PC-9 (cell line): ENCODE measurements around the gene NUB1. TPM values are rescaled to one million over a fixed set of nuclear protein-coding genes. Genes with fewer than 3 reads are reported as not detected.

Experiments used
- BruUV-seq: library from RNA; stranded (reverse); fragments of 400-500 nt; replicated peaks from 2 replicates; lab custom pipeline; 2021; lab: Mats Ljungman, UMichigan
- CTCF ChIA-PET: fragments of 300-600 bp; sonication (Branson Sonifier 250); formaldehyde crosslinking; loops from one replicate; lab custom pipeline; 2022; ENCODE audit warnings: antibody characterized with exemption; lab: Charles Lee
- POLR2A ChIA-PET: fragments of 300-600 bp; sonication (Branson Sonifier 250); formaldehyde crosslinking; loops from one replicate; lab custom pipeline; 2022; ENCODE audit warnings: antibody characterized with exemption; ENCODE audit not compliant: unreplicated experiment; lab: Charles Lee
- DNase-seq, 2 experiments: peaks; one replicate each; pipeline versions ENCODE4 v3.0.0 to v3.0.0-alpha.2; 2015 to 2022; ENCODE audit warnings: mixed read lengths in 1 of 2
- H2AFZ ChIP-seq: fragments of 200-600 bp; sonication (generic); 2 replicates; pipeline ENCODE4 v1.8.1; 2017; ENCODE audit warnings: antibody characterized with exemption
- H3F3A ChIP-seq: fragments of 200-600 bp; sonication (generic); 2 replicates; pipeline ENCODE4 v1.8.1; 2017; ENCODE audit warnings: antibody characterized with exemption, mild to moderate bottlenecking, low read depth; ENCODE audit not compliant: insufficient read depth
- H3K27ac ChIP-seq: fragments of 200-600 bp; sonication (generic); 2 replicates; pipeline ENCODE4 v1.6.1; 2016; ENCODE audit warnings: mixed run types
- H3K27me3 ChIP-seq: fragments of 200-600 bp; sonication (generic); 2 replicates; pipeline ENCODE4 v1.6.1; 2016; ENCODE audit warnings: low read depth, mixed run types; ENCODE audit not compliant: insufficient read depth
- H3K36me3 ChIP-seq: fragments of 200-600 bp; sonication (generic); 2 replicates; pipeline ENCODE4 v1.6.1; 2016; ENCODE audit warnings: low read depth, mixed run types
- H3K4me1 ChIP-seq: fragments of 200-600 bp; sonication (generic); replicated peaks from 2 replicates; pipeline ENCODE4 v1.6.1; 2016; ENCODE audit warnings: mixed run types; ENCODE audit not compliant: insufficient read depth
- H3K4me2 ChIP-seq: fragments of 200-600 bp; sonication (generic); 2 replicates; pipeline ENCODE4 v1.6.1; 2017; ENCODE audit warnings: mixed run types
- H3K4me3 ChIP-seq: fragments of 200-600 bp; sonication (generic); 2 replicates; pipeline ENCODE4 v1.6.1; 2016; ENCODE audit warnings: mixed run types
- H3K79me2 ChIP-seq: fragments of 200-600 bp; sonication (generic); 2 replicates; pipeline ENCODE4 v1.6.1; 2017; ENCODE audit warnings: low read depth, mixed run types
- H3K9me2 ChIP-seq: fragments of 200-600 bp; sonication (generic); 2 replicates; pipeline ENCODE4 v1.8.1; 2017; ENCODE audit warnings: mild to moderate bottlenecking; ENCODE audit not compliant: insufficient read depth
- H3K9me3 ChIP-seq: fragments of 200-600 bp; sonication (generic); 2 replicates; pipeline ENCODE4 v1.8.1; 2016; ENCODE audit warnings: low read depth; ENCODE audit not compliant: insufficient read depth
- H4K20me1 ChIP-seq: fragments of 200-600 bp; sonication (generic); 2 replicates; pipeline ENCODE4 v1.8.1; 2017; ENCODE audit not compliant: insufficient read depth
- EZH2 ChIP-seq: fragments of 200-600 bp; sonication (generic); IDR thresholded peaks from 2 replicates; pipeline ENCODE4 v1.8.0; 2017; ENCODE audit warnings: antibody characterized with exemption, low read depth
- intact Hi-C: fragments of 100-400 bp; cut with micrococcal nuclease; formaldehyde crosslinking; loops from one replicate; pipeline ENCODE4 v1.10.0; 2022; ENCODE audit not compliant: unreplicated experiment
- total RNA-seq: library from RNA; stranded (reverse); gene quantifications from 2 replicates; pipeline ENCODE4 v1.2.3, GENCODE V29; 2021
- TF ChIP-seq, protein P1 (sequence below): fragments of 200-600 bp; sonication (generic); conservative IDR thresholded peaks from 2 replicates; pipeline ENCODE4 v1.6.1; 2017; ENCODE audit warnings: mixed run types, antibody characterized with exemption, mild to moderate bottlenecking, moderate library complexity

Gene NUB1
- total RNA-seq, 1 experiment from 2014 or later = 80.6 TPM

DNA sequence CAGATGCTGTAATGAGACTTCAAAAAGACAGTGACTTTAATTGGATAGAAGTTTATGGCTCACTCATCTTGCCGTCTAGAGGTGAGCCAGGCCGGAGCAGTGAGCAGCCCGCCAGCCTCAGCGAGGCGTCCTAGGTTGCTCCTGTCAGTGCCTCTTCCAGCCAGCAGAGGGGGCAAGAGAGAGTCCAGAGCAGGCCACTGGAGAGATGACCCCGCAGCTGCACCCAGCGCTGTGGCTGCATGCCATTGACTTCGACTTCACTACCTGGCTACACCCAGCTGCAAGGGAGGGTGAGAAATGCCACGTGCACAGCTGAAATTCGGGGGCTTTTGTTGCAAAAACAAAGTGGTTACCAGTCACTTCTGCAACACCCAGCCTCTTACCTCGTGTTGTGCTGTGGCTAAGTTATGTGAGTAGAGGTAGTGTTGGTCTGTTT is 26.5 kb downstream of the NUB1 start:
- Histone ChIP-seq H3K9me2 (no peaks in the 10 kb centered on the region), H3K27ac (no peak overlapping the region), H3K79me2 (no peaks in the 10 kb centered on the region), H2AFZ (no peak overlapping the region), H3K4me2 (no peak overlapping the region), H3K4me1 (peaks cover 4% of the 10 kb centered on the region), H3F3A (no peaks in the 10 kb centered on the region), H4K20me1 (no peaks in the 10 kb centered on the region), H3K4me3 (no peak overlapping the region), H3K9me3 (no peaks in the 10 kb centered on the region), H3K27me3 (no peaks in the 10 kb centered on the region), H3K36me3 (peaks cover 10% of the 10 kb centered on the region; the same call in 1 of the 2 replicates)
- BruUV-seq = no TSS peak
- DNase-seq = peak; percentile 57 to 87
- ChIA-PET CTCF (interaction anchor here (1.5 kb wide), 1 partner anchor 80 kb away, joined by 16 read pairs; no protein-coding TSS in a partner anchor), POLR2A (no interaction called here)
- intact Hi-C loops = loop anchor here (1.0 to 5.0 kb wide), 6 partner anchors 41 to 778 kb away; no protein-coding TSS in a partner anchor
- no peak for TF ChIP-seq EZH2
- TF ChIP-seq, protein P1, sequence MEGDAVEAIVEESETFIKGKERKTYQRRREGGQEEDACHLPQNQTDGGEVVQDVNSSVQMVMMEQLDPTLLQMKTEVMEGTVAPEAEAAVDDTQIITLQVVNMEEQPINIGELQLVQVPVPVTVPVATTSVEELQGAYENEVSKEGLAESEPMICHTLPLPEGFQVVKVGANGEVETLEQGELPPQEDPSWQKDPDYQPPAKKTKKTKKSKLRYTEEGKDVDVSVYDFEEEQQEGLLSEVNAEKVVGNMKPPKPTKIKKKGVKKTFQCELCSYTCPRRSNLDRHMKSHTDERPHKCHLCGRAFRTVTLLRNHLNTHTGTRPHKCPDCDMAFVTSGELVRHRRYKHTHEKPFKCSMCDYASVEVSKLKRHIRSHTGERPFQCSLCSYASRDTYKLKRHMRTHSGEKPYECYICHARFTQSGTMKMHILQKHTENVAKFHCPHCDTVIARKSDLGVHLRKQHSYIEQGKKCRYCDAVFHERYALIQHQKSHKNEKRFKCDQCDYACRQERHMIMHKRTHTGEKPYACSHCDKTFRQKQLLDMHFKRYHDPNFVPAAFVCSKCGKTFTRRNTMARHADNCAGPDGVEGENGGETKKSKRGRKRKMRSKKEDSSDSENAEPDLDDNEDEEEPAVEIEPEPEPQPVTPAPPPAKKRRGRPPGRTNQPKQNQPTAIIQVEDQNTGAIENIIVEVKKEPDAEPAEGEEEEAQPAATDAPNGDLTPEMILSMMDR = peak; percentile 93

DNA sequence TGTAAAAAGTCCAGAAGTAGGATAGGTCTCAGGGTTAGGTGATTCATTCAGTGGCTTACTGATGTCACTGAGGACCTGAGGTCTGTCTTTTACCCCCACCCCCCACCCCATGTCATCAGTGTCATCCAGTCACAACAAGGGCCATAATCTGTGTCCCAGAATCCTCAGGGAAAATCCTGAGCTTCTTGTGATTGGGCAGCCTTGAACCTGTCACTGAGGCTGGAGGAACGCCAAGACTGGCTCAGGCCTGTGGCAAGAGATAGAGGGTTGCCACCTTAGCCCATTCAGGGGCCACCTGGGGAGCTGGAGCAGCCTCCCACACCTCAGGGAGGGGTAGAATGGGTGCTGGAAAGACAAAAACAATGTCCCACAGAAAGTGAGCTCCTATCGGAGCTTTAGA is 29.7 kb downstream of the NUB1 start:
- Histone ChIP-seq H3K4me2 (no peak overlapping the region), H3K27me3 (no peaks in the 10 kb centered on the region), H3F3A (no peaks in the 10 kb centered on the region), H3K4me3 (no peak overlapping the region), H3K4me1 (peaks cover 4% of the 10 kb centered on the region), H3K9me3 (no peaks in the 10 kb centered on the region), H3K36me3 (peaks cover 10% of the 10 kb centered on the region), H3K9me2 (no peaks in the 10 kb centered on the region), H3K79me2 (no peaks in the 10 kb centered on the region), H3K27ac (no peak overlapping the region), H4K20me1 (no peaks in the 10 kb centered on the region), H2AFZ (no peak overlapping the region)
- TF ChIP-seq, protein P1 = no peak
- TF ChIP-seq EZH2 = no peak
- POLR2A ChIA-PET = interaction anchor here (0.6 kb wide), 1 partner anchor 145 kb away, joined by 4 read pairs; no protein-coding TSS in a partner anchor
- CTCF ChIA-PET = no interaction called here
- no peak for DNase-seq
- no TSS peak for BruUV-seq
- intact Hi-C loops = no loop called here

DNA sequence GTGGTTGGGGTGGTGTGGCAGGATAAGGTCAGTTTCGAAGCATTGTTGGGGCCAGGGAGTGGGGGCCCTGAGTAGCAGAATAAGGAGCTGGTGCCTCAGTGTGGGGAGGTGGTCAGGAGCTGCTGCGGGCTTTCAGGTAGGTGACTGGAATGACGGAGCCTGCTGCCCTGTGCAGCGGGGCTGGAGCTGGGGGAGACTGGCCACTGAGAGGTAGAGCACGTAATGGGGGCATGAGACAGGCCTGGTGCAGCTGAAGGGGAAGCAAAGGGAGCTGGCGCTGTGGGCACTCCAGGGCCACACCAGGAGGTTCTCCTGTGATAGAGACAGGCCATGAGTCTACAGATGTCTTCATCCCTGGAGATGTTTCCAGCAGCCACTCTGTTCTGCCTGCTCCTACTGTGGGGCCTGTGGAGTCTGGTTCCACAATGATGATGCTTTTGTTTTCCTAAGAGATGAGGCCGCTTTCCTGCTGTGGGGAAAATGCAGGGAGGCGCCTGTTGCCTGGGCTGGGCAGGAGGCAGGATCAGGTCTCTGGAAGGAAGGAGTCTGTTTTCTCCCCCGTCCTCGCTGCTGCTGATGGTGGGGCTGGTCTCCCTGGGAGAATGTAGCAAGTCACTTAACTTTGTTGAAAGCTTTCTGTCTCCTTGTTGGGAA is 31.1 kb downstream of the NUB1 start:
- DNase-seq = no peak
- Histone ChIP-seq H3K9me3 (no peaks in the 10 kb centered on the region), H3K4me2 (no peak overlapping the region), H3K9me2 (no peaks in the 10 kb centered on the region), H3K4me3 (no peak overlapping the region), H3K4me1 (peaks cover 4% of the 10 kb centered on the region), H3F3A (no peaks in the 10 kb centered on the region), H3K36me3 (peaks cover 10% of the 10 kb centered on the region), H2AFZ (no peak overlapping the region), H3K27ac (no peak overlapping the region), H3K27me3 (no peaks in the 10 kb centered on the region), H3K79me2 (no peaks in the 10 kb centered on the region), H4K20me1 (peaks cover 1% of the 10 kb centered on the region; the same call in 1 of the 2 replicates)
- intact Hi-C loops = no loop called here
- ChIA-PET POLR2A (interaction anchor here (0.7 kb wide), 1 partner anchor 14 kb away, joined by 3 read pairs; no protein-coding TSS in a partner anchor), CTCF (no interaction called here)
- no peak for TF ChIP-seq EZH2
- TF ChIP-seq, protein P1 = no peak
- BruUV-seq = no TSS peak
